ENCODE measurements around the gene DHDDS. TPM values are rescaled to one million over a fixed set of nuclear protein-coding genes. Genes with fewer than 3 reads are reported as not detected.
A peak's percentile ranks its signal among the peaks of the same experiment; 100 is the strongest.

DHDDS gene
- total and polyA plus RNA-seq, 2 of the 13 experiments (the other 11 are each of a cell fraction or from before 2014, with no cell fraction given), result 18.9 to 28.3 TPM

GRCh38 chr1:26471498-26472319 lies 39.6 kb downstream of the DHDDS start (continued):
- TF ChIP-seq KDM2A (CRISPR knock-in tag; IDR thresholded peaks at IDR 0.05; ENCODE audit: borderline replicate concordance, low read depth) (peak; percentile 87), FLYWCH1 (CRISPR knock-in tag; IDR thresholded peaks at IDR 0.05) (0 out of 2 replicates have a peak, but pooled peaks have one; percentile 59), RBM22 (optimal IDR thresholded peaks at IDR 0.05; ENCODE audit: low read length) (peak; percentile 27), SOX5 (CRISPR knock-in tag; IDR thresholded peaks at IDR 0.05; ENCODE audit: borderline replicate concordance) (no peak), BCL6 (CRISPR knock-in tag; IDR thresholded peaks at IDR 0.05) (no peak), TFDP1 (CRISPR knock-in tag; IDR thresholded peaks at IDR 0.05; ENCODE audit: borderline replicate concordance) (peak; percentile 43; the same call in 1 of the 2 replicates), ZNF672 (CRISPR knock-in tag; IDR thresholded peaks at IDR 0.05) (no peak), MYC (CRISPR knock-in tag; IDR thresholded peaks at IDR 0.05; ENCODE audit: borderline replicate concordance) (peak; percentile 51; the same call in 1 of the 2 replicates), IRF2 (CRISPR knock-in tag; IDR thresholded peaks at IDR 0.05) (no peak), ZNF746 (CRISPR knock-in tag; IDR thresholded peaks at IDR 0.05) (no peak), RARA (CRISPR knock-in tag; IDR thresholded peaks at IDR 0.05) (no peak), EED (CRISPR knock-in tag; IDR thresholded peaks at IDR 0.05) (0 out of 2 replicates have a peak, but pooled peaks have one; percentile 45), ZBTB33 (CRISPR knock-in tag; IDR thresholded peaks at IDR 0.05) (peak; percentile 36; the same call in 1 of the 2 replicates), ZNF709 (CRISPR knock-in tag; IDR thresholded peaks at IDR 0.05) (0 out of 2 replicates have a peak, but pooled peaks have one; percentile 45), ZNF558 (CRISPR knock-in tag; IDR thresholded peaks at IDR 0.05; ENCODE audit: borderline replicate concordance) (0 out of 2 replicates have a peak, but pooled peaks have one; percentile 31), HOXD1 (CRISPR knock-in tag; IDR thresholded peaks at IDR 0.05) (no peak), MIER2 (CRISPR knock-in tag; IDR thresholded peaks at IDR 0.05) (peak; percentile 68; the same call in 1 of the 2 replicates), IKZF4 (CRISPR knock-in tag; IDR thresholded peaks at IDR 0.05; ENCODE audit: borderline replicate concordance, low read depth, not compliant biosample characterization) (peak; percentile 11)
- TF ChIP-seq, protein P1, sequence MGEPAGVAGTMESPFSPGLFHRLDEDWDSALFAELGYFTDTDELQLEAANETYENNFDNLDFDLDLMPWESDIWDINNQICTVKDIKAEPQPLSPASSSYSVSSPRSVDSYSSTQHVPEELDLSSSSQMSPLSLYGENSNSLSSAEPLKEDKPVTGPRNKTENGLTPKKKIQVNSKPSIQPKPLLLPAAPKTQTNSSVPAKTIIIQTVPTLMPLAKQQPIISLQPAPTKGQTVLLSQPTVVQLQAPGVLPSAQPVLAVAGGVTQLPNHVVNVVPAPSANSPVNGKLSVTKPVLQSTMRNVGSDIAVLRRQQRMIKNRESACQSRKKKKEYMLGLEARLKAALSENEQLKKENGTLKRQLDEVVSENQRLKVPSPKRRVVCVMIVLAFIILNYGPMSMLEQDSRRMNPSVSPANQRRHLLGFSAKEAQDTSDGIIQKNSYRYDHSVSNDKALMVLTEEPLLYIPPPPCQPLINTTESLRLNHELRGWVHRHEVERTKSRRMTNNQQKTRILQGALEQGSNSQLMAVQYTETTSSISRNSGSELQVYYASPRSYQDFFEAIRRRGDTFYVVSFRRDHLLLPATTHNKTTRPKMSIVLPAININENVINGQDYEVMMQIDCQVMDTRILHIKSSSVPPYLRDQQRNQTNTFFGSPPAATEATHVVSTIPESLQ (CRISPR knock-in tag; conservative IDR thresholded peaks at IDR 0.05), result no peak
- TF ChIP-seq, protein P2, sequence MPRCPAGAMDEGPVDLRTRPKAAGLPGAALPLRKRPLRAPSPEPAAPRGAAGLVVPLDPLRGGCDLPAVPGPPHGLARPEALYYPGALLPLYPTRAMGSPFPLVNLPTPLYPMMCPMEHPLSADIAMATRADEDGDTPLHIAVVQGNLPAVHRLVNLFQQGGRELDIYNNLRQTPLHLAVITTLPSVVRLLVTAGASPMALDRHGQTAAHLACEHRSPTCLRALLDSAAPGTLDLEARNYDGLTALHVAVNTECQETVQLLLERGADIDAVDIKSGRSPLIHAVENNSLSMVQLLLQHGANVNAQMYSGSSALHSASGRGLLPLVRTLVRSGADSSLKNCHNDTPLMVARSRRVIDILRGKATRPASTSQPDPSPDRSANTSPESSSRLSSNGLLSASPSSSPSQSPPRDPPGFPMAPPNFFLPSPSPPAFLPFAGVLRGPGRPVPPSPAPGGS (CRISPR knock-in tag; IDR thresholded peaks at IDR 0.05), result 0 out of 2 replicates have a peak, but pooled peaks have one; percentile 13
